ENCODE measurements around the gene BUB1B. TPM values are rescaled to one million over a fixed set of nuclear protein-coding genes. Genes with fewer than 3 reads are reported as not detected.

Gene BUB1B
- total RNA-seq, 4 donors from 2014 or later = 1.4 to 15.3 (median 8.6) TPM

DNA sequence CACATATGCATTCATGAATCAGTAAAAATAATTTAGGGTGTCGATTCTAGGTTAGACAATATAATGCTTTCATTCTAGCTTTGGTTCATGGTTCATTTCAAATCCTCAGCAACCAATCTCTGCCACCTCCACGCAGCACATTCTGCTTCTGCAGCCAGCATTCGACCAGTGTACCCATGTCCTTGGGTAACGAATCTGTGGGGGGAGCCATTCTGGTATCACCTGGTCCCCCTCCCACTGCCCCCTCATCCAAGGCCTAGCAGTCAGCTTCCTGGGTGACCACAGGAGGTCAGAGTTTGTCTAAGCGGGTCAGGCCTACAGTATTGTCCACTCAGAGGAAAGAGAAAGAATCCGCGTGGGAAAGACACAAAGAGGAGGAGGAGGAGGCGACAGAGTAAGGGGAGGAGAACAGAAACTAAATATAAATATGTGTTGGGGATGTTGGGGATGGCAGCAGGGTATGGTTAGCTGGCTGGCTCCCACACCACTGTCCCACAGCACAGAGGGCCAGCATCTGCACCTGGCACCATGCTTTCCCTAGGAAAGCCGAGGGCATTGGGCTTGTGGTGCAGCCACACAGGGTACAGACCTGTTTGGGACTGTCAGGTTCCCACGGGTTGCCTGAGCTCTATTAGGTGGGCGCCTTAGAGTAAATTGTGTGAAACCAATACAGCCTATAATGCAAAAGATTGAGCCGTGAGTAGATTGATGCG, 90.1 kb downstream of the BUB1B start:
- Histone ChIP-seq H3K27ac (no peak overlapping the region), H3K4me1 (peaks cover 5 to 22% (median 13%) of the 10 kb centered on the region in 4 donors), H3K9me3 (no peaks in the 10 kb centered on the region), H3K36me3 (no peaks in the 10 kb centered on the region), H3K27me3 (peaks cover 23% of the 10 kb centered on the region), H3K4me3 (no peak overlapping the region)
- intact Hi-C loops (cut with DNase I; ENCODE audit: low total_unique reads) = no loop called here
- DNase-seq = no peak
- in situ Hi-C loops (cut with MboI; ENCODE audit: low pct_ligation_motif_present in 1 of 4, low pct_unique_long_range_greater_than_20kb in 1 of 4, low sequenced_read_pairs in 3 of 4) = loop anchor here in 1 of 4 donors (25.0 kb wide), 1 partner anchor 214 kb away; the partner anchor contains the start of gene SRP14
- WGBS, 2 donors (ENCODE audit: low coverage in 1 of 2) = 92 to 95% methylated on average over 2 to 13 of the region's 13 CpGs
- TF ChIP-seq POLR2AphosphoS5 (IDR thresholded peaks at IDR 0.05) (no peak), POLR2A (IDR thresholded peaks at IDR 0.05) (no peak), EP300 (IDR thresholded peaks at IDR 0.05; ENCODE audit: low read depth) (no peak)
- TF ChIP-seq, protein P1, sequence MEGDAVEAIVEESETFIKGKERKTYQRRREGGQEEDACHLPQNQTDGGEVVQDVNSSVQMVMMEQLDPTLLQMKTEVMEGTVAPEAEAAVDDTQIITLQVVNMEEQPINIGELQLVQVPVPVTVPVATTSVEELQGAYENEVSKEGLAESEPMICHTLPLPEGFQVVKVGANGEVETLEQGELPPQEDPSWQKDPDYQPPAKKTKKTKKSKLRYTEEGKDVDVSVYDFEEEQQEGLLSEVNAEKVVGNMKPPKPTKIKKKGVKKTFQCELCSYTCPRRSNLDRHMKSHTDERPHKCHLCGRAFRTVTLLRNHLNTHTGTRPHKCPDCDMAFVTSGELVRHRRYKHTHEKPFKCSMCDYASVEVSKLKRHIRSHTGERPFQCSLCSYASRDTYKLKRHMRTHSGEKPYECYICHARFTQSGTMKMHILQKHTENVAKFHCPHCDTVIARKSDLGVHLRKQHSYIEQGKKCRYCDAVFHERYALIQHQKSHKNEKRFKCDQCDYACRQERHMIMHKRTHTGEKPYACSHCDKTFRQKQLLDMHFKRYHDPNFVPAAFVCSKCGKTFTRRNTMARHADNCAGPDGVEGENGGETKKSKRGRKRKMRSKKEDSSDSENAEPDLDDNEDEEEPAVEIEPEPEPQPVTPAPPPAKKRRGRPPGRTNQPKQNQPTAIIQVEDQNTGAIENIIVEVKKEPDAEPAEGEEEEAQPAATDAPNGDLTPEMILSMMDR (IDR thresholded peaks at IDR 0.05) = no peak

DNA sequence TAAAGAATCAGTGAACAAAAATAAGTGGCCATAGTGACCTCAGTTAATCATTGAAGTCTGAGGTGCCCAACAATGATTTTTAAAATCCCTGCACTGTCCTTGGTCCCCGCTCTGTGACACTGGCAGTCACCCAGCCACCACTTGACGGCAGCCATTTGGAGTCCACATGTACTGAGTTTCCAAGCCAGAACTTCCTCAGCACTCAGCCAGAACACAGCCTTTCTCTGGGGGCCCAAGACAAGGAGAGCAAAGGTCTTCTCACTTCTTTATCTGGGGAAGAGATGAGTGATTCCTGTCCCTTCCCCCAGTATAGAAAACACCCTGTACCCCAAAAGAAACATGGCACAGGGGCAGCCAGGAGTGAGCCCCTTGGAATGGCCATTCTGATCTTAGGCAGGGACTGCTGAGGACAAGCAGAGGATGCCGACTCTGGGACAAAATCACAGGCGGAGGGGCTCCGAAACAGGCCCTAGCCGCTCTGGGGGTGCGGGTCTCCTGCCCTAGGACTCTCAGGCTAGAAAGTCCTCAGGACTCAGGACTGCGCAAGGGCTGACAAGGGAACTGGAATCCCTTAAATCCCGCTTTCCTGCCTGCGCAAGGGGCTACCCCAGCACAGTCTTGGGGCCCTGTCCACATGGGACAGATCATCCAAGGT, 90.7 kb downstream of the BUB1B start:
- no peak for DNase-seq
- Histone ChIP-seq H3K27me3 (peaks cover 23% of the 10 kb centered on the region), H3K36me3 (no peaks in the 10 kb centered on the region), H3K4me3 (no peak overlapping the region), H3K9me3 (no peaks in the 10 kb centered on the region), H3K27ac (no peak overlapping the region), H3K4me1 (peaks cover 5 to 22% (median 13%) of the 10 kb centered on the region in 4 donors)
- in situ Hi-C loops (cut with MboI; ENCODE audit: low pct_ligation_motif_present in 1 of 4, low pct_unique_long_range_greater_than_20kb in 1 of 4, low sequenced_read_pairs in 3 of 4) (loop anchor here in 1 of 4 donors (25.0 kb wide), 1 partner anchor 214 kb away; the partner anchor contains the start of gene SRP14), intact Hi-C loops (cut with DNase I; ENCODE audit: low total_unique reads) (no loop called here)
- TF ChIP-seq, protein P1 (IDR thresholded peaks at IDR 0.05) = no peak
- no peak for TF ChIP-seq EP300 (IDR thresholded peaks at IDR 0.05; ENCODE audit: low read depth)
- TF ChIP-seq POLR2AphosphoS5 (IDR thresholded peaks at IDR 0.05) = no peak
- TF ChIP-seq POLR2A (IDR thresholded peaks at IDR 0.05) = no peak
- WGBS, 2 donors (ENCODE audit: low coverage in 1 of 2) = 95% methylated on average over 10 of the region's 10 CpGs; no CpG with 5 or more reads in 1 of the 2 donors

DNA sequence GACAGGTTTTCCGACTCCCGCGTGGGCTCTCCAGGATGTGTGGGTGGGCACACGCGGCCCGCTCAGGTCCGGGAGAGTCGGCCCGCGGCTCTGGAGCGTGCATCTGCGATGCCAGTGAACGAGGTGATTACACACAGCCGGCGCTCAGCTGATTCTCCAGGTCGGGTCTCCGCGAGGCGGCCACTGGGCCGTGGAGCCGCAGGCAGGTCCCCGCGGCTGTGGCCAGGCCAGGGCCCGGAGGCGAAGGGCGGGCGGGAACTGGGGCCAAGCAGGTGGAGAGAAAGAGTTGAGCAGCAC, 91.2 kb downstream of the BUB1B start:
- Histone ChIP-seq H3K27ac (no peak overlapping the region), H3K36me3 (no peaks in the 10 kb centered on the region), H3K9me3 (no peaks in the 10 kb centered on the region), H3K4me3 (peak overlapping the region in 3 of 4 donors; percentile 47 to 69 (median 50)), H3K4me1 (peaks cover 5 to 22% (median 13%) of the 10 kb centered on the region in 4 donors), H3K27me3 (peaks cover 23% of the 10 kb centered on the region)
- no peak for TF ChIP-seq POLR2AphosphoS5 (IDR thresholded peaks at IDR 0.05)
- no peak for TF ChIP-seq EP300 (IDR thresholded peaks at IDR 0.05; ENCODE audit: low read depth)
- TF ChIP-seq, protein P1 (IDR thresholded peaks at IDR 0.05) = no peak
- TF ChIP-seq POLR2A (IDR thresholded peaks at IDR 0.05) = no peak
- DNase-seq = no peak
- intact Hi-C loops (cut with DNase I; ENCODE audit: low total_unique reads) = no loop called here
- in situ Hi-C loops (cut with MboI; ENCODE audit: low pct_ligation_motif_present in 1 of 4, low pct_unique_long_range_greater_than_20kb in 1 of 4, low sequenced_read_pairs in 3 of 4) = loop anchor here in 1 of 4 donors (25.0 kb wide), 1 partner anchor 215 kb away; the partner anchor contains the start of gene SRP14
- 30% methylated on average over 15 of the region's 27 CpGs; no CpG with 5 or more reads in 1 of the 2 donors for WGBS, 2 donors (ENCODE audit: low coverage in 1 of 2)

DNA sequence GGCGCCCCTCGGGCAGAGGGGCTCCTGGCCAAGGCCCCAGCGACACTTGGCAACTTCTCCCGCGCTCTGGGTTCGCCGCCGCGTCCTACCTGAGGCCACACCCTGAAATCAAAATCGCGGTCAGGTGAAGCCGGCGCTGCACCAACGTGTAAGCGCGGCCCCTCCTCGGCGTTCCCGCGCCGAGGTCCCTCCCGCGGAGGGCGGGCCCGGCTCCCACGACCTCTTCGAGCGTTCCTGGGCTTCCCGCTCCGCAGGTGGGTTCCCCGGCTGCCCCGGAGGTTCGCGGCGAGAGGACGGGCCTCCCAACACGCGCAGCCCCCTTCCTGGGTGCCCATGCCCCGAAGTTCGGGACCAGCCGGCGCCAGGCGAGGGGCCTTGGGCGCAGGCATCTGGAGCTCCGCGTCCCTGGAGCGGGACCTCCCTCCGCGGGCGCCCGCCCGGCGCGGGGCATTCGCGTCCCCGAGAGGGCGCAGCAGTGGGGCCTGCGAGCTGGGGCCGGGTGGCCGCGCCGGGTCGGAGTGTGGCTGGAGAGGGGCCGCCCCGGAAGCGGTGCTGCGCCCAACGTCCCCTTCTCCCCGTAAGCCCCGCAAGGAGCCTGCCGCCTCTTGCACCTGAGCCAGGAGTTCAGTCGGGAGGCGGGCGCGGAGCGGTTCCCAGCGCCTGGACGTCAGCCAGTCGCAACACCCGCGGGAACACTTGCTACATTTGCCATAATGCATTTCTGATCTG, 91.7 kb downstream of the BUB1B start:
- DNase-seq = peak; percentile 61
- intact Hi-C loops (cut with DNase I; ENCODE audit: low total_unique reads) = no loop called here
- peaks cover 5 to 22% (median 13%) of the 10 kb centered on the region in 4 donors for H3K4me1 ChIP-seq

More for the DNA sequence above, 91.7 kb downstream of the BUB1B start:
- Histone ChIP-seq H3K36me3 (no peaks in the 10 kb centered on the region), H3K9me3 (no peaks in the 10 kb centered on the region), H3K27ac (peak overlapping the region in 1 of 4 donors; percentile 40), H3K27me3 (peaks cover 23% of the 10 kb centered on the region), H3K4me3 (peak overlapping the region; percentile 47 to 69 (median 48))
- in situ Hi-C loops (cut with MboI; ENCODE audit: low pct_ligation_motif_present in 1 of 4, low pct_unique_long_range_greater_than_20kb in 1 of 4, low sequenced_read_pairs in 3 of 4) = loop anchor here in 1 of 4 donors (25.0 kb wide), 1 partner anchor 215 kb away; the partner anchor contains the start of gene SRP14
- TF ChIP-seq POLR2AphosphoS5 (IDR thresholded peaks at IDR 0.05) (no peak), EP300 (IDR thresholded peaks at IDR 0.05; ENCODE audit: low read depth) (no peak), POLR2A (IDR thresholded peaks at IDR 0.05) (no peak)
- TF ChIP-seq, protein P1 (IDR thresholded peaks at IDR 0.05) = no peak
- 2% methylated on average over 72 of the region's 82 CpGs; no CpG with 5 or more reads in 1 of the 2 donors for WGBS, 2 donors (ENCODE audit: low coverage in 1 of 2)

All from transverse colon (tissue), 4 donors.